ENCODE measurements around the gene ABCC2. TPM values are rescaled to one million over a fixed set of nuclear protein-coding genes. Genes with fewer than 3 reads are reported as not detected.

The ABCC2 gene
- total and polyA plus RNA-seq, 9 of the 15 experiments (the other 6 are each of a cell fraction or from before 2014, with no cell fraction given) = 0.03 to 0.18 (median 0.10) TPM; not detected in 1

- H3K9me3 ChIP-seq (replicated peaks; ENCODE audit: control insufficient read depth, insufficient read depth, low read depth, low read length) = no peaks in the 10 kb centered on the region
- ATAC-seq (no peak), DNase-seq (ENCODE audit: extremely low read depth in 1 of 4, low spot score in 3 of 4) (no peak), FAIRE-seq (no peak)
- TF ChIP-seq RERE (CRISPR knock-in tag; IDR thresholded peaks at IDR 0.05; ENCODE audit: borderline replicate concordance) (no peak), PHF8 (IDR thresholded peaks at IDR 0.05; ENCODE audit: borderline replicate concordance, low read length) (no peak), NCOA4 (IDR thresholded peaks at IDR 0.05; ENCODE audit: partially characterized antibody) (no peak), TAF7 (tag; IDR thresholded peaks at IDR 0.05) (no peak), ZNF668 (CRISPR knock-in tag; IDR thresholded peaks at IDR 0.05) (no peak), TRIM24 (IDR thresholded peaks at IDR 0.05) (no peak), FOXA3 (CRISPR knock-in tag; conservative IDR thresholded peaks at IDR 0.05 in 1 of 2, IDR thresholded peaks at IDR 0.05 in 1 of 2) (no peak)
- ChIA-PET CTCF (ENCODE audit: low intra/inter-chr PET ratio) (no interaction called here), POLR2A (no interaction called here)
- no peaks in the 10 kb centered on the region for H4K20me1 ChIP-seq (replicated peaks; ENCODE audit: control insufficient read depth, insufficient read depth, low read length)
- intact Hi-C loops (cut with micrococcal nuclease) = no loop called here
- H3K79me2 ChIP-seq (ENCODE audit: control insufficient read depth, insufficient read depth, low read length) = no peaks in the 10 kb centered on the region
- H3K9me1 ChIP-seq (ENCODE audit: control insufficient read depth, insufficient read depth, low read length) = no peaks in the 10 kb centered on the region
- in situ Hi-C loops (cut with MboI) = no loop called here
- H3K4me1 ChIP-seq (replicated peaks in 1 of 2; ENCODE audit: control insufficient read depth in 2 of 2, insufficient read depth in 2 of 2, low read length in 2 of 2) = no peaks in the 10 kb centered on the region
- H2AFZ ChIP-seq (ENCODE audit: low read depth, low read length) = no peak overlapping the region
- H3K36me3 ChIP-seq (ENCODE audit: control insufficient read depth, insufficient read depth, low read length) = peaks cover 7% of the 10 kb centered on the region; the same call in 1 of the 3 replicates
- no peak overlapping the region for H3K9ac ChIP-seq (ENCODE audit: insufficient read depth in 1 of 2, low read depth in 2 of 2, low read length in 2 of 2)
- no TSS peak for BruUV-seq (replicated peaks)
- H3K4me2 ChIP-seq (ENCODE audit: insufficient read depth, low read length) = no peak overlapping the region
- 63% methylated on average over 10 of the region's 19 CpGs for WGBS (ENCODE audit: insufficient coverage, low coverage, missing lambda C conversion rate)
- H3K27me3 ChIP-seq (ENCODE audit: control insufficient read depth in 2 of 2, insufficient read depth in 2 of 2, low read length in 2 of 2) = no peaks in the 10 kb centered on the region
- H3K27ac ChIP-seq (ENCODE audit: extremely low read depth, low read depth, low read length) = no peak overlapping the region
- H3K4me3 ChIP-seq = no peak overlapping the region
These were observed 97.8 kb downstream of the ABCC2 start for GRCh38 chr10:99880080-99880835.
